ENCODE measurements around the gene AKT3.

AKT3 gene

GRCh38 chr1:243449373-243449772, 400.7 kb downstream of the AKT3 start:
- TF ChIP-seq CTCF (conservative IDR thresholded peaks at IDR 0.05; ENCODE audit: control insufficient read depth, insufficient read depth, low read depth, low read length): no peak
- H3K4me3 ChIP-seq (ENCODE audit: control insufficient read depth, low read depth, low read length): no peak overlapping the region
- DNase-seq (ENCODE audit: low read depth): no peak

GRCh38 chr1:243447844-243448243, 402.2 kb downstream of the AKT3 start:
- TF ChIP-seq CTCF (conservative IDR thresholded peaks at IDR 0.05; ENCODE audit: control insufficient read depth, insufficient read depth, low read depth, low read length): no peak
- H3K4me3 ChIP-seq (ENCODE audit: control insufficient read depth, low read depth, low read length): no peak overlapping the region
- DNase-seq (ENCODE audit: low read depth): no peak

GRCh38 chr1:243447347-243447746, 402.7 kb downstream of the AKT3 start:
- no peak overlapping the region for H3K4me3 ChIP-seq (ENCODE audit: control insufficient read depth, low read depth, low read length)
- TF ChIP-seq CTCF (conservative IDR thresholded peaks at IDR 0.05; ENCODE audit: control insufficient read depth, insufficient read depth, low read depth, low read length): no peak
- peak; percentile 77 for DNase-seq (ENCODE audit: low read depth)

GRCh38 chr1:243443557-243443956, 406.5 kb downstream of the AKT3 start:
- no peak for TF ChIP-seq CTCF (conservative IDR thresholded peaks at IDR 0.05; ENCODE audit: control insufficient read depth, insufficient read depth, low read depth, low read length)

GRCh38 chr1:243441601-243442000, 408.4 kb downstream of the AKT3 start:
- no peak for DNase-seq (ENCODE audit: low read depth)
- no peak overlapping the region for H3K4me3 ChIP-seq (ENCODE audit: control insufficient read depth, low read depth, low read length)
- no peak for TF ChIP-seq CTCF (conservative IDR thresholded peaks at IDR 0.05; ENCODE audit: control insufficient read depth, insufficient read depth, low read depth, low read length)

More at GRCh38 chr1:243443557-243443956, 406.5 kb downstream of the AKT3 start:
- DNase-seq (ENCODE audit: low read depth): no peak
- no peak overlapping the region for H3K4me3 ChIP-seq (ENCODE audit: control insufficient read depth, low read depth, low read length)

GRCh38 chr1:243440406-243440805, 409.6 kb downstream of the AKT3 start:
- H3K4me3 ChIP-seq (ENCODE audit: control insufficient read depth, low read depth, low read length): no peak overlapping the region
- TF ChIP-seq CTCF (conservative IDR thresholded peaks at IDR 0.05; ENCODE audit: control insufficient read depth, insufficient read depth, low read depth, low read length): no peak
- no peak for DNase-seq (ENCODE audit: low read depth)

- H3K4me3 ChIP-seq (ENCODE audit: control insufficient read depth, low read depth, low read length): no peak overlapping the region
- no peak for TF ChIP-seq CTCF (conservative IDR thresholded peaks at IDR 0.05; ENCODE audit: control insufficient read depth, insufficient read depth, low read depth, low read length)
- no peak for DNase-seq (ENCODE audit: low read depth)
These were observed 411.2 kb downstream of the AKT3 start for GRCh38 chr1:243438815-243439214.

All from fibroblast of mammary gland (primary cell).